GM20000 (cell line): ENCODE results near the gene PKP3.
"Not testable (repeated sequence)": the region's sequence is repeated elsewhere in the genome, so short reads cannot be mapped to it uniquely, and the experiment has no call there.

Source experiments
- DNase-seq: peaks from one replicate; pipeline ENCODE4 v3.0.0; 2012; ENCODE audit warnings: low spot score
- TF ChIP-seq, protein P1 (sequence below): IDR thresholded peaks from 2 replicates; pipeline ENCODE4 v1.5.1; 2012; ENCODE audit warnings: mild to moderate bottlenecking, control low read depth; ENCODE audit errors: extremely low read depth, missing control alignments

Gene PKP3

DNA sequence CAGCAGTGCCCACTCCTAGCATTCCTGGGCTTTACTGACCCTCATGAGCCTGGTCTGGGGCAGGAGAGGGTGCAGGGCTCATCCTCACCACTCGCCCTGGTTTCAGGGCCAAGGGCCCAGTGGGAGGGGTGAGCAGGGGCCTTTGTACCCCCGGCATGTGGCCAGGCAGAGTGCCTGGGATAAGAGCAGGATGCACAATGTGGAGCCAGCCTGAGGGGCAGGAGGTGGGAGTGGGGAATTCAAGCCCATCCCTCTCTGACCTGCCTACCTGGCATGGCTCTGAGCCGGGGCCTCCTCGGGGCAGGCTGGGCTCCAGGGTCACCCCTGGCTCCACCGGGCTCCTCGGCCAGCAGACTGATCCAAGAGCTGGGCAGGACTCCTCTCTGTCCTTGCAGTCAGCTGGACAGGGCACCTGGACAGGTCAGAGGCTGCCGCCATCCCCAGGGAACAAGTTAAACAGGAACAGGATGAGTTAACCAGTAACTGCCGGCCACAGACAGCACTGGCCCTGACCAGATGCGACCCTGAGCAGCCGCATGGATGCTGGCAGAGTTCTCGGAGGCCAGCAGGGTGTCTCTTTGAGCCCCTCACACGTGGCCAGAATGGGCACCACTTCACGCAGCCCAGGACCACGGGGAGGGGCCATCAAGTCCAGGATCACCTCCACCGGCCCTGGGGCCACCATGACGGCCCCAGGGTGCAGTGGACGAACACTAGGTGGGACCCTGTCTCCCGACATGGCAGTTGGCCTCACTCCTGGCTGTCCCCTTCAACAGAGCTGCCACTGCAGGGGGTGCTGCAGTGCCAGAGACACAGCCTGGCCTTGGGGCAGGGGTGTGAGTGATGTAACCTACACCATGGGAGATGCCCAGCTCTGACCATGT lies 15.8 kb downstream of the PKP3 start:
- no peak for DNase-seq
- TF ChIP-seq, protein P1, sequence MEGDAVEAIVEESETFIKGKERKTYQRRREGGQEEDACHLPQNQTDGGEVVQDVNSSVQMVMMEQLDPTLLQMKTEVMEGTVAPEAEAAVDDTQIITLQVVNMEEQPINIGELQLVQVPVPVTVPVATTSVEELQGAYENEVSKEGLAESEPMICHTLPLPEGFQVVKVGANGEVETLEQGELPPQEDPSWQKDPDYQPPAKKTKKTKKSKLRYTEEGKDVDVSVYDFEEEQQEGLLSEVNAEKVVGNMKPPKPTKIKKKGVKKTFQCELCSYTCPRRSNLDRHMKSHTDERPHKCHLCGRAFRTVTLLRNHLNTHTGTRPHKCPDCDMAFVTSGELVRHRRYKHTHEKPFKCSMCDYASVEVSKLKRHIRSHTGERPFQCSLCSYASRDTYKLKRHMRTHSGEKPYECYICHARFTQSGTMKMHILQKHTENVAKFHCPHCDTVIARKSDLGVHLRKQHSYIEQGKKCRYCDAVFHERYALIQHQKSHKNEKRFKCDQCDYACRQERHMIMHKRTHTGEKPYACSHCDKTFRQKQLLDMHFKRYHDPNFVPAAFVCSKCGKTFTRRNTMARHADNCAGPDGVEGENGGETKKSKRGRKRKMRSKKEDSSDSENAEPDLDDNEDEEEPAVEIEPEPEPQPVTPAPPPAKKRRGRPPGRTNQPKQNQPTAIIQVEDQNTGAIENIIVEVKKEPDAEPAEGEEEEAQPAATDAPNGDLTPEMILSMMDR, result no peak

DNA sequence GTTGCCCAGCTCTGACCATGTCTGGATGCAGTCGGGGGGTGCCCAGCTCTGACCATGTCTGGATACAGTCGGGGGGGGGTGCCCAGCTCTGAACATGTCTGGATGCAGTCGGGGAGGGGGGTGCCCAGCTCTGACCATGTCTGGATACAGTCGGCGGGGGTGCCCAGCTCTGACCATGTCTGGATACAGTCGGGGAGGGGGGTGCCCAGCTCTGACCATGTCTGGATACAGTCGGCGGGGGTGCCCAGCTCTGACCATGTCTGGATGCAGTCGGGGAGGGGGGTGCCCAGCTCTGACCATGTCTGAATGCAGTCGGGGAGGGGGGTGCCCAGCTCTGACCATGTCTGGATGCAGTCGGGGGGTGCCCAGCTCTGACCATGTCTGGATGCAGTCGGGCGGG lies 16.7 kb downstream of the PKP3 start:
- DNase-seq, result not testable (repeated sequence)

DNA sequence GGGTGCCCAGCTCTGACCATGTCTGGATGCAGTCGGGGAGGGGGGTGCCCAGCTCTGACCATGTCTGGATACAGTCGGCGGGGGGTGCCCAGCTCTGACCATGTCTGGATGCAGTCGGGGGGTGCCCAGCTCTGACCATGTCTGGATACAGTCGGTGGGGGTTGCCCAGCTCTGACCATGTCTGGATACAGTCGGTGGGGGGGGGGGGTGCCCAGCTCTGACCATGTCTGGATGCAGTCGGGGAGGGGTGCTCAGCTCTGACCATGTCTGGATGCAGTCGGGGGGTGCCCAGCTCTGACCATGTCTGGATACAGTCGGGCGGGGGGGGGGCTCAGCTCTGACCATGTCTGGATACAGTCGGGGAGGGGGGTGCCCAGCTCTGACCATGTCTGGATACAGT lies 17.5 kb downstream of the PKP3 start:
- DNase-seq, result not testable (repeated sequence)

DNA sequence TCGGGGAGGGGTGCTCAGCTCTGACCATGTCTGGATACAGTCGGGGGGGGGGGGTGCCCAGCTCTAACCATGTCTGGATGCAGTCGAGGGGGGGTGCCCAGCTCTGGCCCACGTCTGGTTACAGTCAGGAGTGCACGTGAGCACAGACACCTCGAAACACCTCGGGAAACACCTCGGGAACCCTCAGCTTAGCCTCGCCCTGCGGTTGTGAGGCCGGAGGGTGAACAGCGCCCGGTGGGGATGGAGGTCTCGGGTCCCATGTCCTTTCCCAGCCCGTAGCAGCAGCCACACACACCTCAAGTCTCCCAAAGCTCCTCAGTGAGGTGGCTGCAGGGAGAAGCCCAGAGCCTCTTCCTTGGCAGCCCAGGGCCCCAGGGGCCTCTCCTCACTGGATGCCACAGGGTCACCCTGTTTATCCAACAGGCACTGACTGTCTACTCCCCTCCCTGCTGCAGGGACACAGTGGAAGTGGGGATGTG lies 18.7 kb downstream of the PKP3 start:
- TF ChIP-seq, protein P1, result no peak
- DNase-seq, result no peak

DNA sequence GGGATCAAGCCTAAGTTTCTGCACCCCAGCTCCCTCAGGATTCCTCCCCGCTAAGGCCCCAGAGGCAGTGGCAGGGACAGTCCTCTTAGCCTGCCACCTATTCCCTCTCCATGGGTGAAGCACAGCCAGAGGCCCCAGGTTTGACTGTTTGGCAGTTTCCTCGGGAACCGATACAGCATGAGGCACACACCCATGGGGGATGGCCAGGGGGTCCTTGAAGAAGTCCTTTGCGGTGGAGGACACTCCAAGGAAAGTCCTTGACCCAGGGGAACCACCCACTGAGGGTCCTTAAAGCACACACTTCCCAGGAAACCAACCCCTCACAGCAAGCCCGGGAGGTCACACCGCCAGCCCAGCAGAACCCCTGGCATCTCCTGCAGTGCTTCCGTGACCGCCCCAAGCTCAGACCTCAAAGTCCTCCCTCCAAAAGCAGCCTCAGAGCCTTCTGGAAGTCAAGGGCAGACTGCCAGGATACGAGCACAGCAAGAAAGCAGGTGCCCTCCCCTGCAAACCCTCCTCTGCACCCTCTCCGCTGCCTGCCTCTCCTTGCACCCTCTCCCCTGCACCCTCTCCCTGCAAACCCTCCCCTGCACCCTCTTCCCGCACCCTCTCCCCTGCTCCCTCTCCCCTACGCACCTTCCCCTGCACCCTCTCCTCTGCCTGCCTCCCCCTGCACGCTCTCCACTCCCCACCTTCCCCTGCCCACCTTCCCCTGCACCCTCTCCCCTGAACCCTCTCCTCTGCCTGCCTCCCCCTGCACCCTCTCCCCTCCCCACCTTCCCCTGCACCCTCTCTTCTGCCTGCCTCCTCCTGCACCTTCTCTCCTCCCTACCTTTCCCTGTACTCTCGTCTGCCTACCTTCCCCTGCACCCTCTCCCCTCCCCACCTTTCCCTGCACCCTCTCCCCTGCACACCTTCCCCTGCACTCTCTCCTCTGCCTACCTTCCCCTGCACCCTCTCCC lies 19.4 kb downstream of the PKP3 start:
- no peak for DNase-seq
- TF ChIP-seq, protein P1, result no peak

DNA sequence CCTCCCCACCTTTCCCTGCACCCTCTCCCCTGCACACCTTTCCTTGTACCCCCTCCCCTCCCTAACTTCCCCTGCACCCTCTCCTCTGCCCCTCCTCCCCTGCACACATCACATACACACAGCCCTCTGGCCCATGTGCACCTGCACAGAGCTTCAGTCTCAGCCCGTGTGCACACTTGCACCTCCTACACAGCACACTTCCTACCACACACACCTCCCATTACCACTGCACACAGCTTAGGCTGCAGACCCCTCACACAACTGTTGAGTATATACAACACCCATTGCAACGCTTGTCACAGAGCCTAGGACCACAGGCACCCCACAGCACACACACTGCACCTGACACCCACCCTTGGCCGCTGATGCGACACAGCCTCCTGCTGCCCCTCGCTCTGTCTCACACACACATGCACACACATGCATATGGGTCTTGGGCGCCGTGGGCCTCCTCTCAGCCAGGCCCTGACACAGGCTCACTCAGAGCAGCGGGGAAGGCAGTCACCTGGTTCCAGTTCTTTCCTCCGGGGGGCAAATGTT lies 20.4 kb downstream of the PKP3 start:
- DNase-seq, result no peak
- TF ChIP-seq, protein P1, result no peak

DNA sequence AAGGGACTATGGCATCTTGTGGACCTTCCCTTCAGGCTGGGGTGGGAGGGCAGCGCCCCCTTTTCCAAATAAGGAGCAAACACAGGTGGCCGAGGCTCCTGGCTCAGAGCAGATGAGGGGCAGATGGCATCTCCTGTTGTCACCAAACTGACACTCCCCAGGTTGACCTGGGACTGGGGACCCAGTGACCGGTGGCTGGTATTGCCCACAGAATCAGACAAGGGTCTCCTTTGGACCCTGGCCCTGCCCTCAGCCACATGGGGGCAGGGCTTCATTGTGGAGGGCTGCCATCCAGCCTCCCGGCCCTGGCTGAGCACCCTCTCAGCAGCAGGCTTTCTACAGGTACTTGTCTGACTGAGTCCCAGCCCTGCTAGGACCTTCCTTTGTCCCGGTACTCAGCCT lies 21.6 kb downstream of the PKP3 start:
- DNase-seq, result no peak
- TF ChIP-seq, protein P1, result no peak
